DLD1 (cell line): Measurements from ENCODE around the gene MIR17HG.

Experiments used
- in situ Hi-C: cut with HindIII; loops from 2 replicates; pipeline ENCODE4 v1.10.0; 2017; ENCODE audit warnings: low sequenced_read_pairs

MIR17HG gene

DNA sequence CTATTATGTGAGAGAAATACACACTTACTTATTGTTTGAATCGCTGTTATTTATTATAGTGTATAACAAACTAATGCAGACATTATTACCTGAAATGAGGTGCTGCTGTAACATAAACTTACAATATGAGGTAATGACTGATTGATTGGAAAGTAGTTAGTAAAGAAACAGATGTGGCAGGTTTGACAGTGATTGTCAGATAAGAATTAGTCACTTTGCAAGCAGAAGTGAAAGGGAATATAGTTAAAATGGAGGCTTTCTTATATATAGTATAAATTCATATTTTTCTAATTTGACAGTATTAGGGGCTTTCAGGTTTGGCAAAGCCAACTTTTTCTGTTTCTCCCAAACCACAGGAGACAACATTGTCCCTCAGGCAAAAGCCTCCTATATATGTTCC is 20.6 kb downstream of the MIR17HG start:
- in situ Hi-C loops, result no loop called here

DNA sequence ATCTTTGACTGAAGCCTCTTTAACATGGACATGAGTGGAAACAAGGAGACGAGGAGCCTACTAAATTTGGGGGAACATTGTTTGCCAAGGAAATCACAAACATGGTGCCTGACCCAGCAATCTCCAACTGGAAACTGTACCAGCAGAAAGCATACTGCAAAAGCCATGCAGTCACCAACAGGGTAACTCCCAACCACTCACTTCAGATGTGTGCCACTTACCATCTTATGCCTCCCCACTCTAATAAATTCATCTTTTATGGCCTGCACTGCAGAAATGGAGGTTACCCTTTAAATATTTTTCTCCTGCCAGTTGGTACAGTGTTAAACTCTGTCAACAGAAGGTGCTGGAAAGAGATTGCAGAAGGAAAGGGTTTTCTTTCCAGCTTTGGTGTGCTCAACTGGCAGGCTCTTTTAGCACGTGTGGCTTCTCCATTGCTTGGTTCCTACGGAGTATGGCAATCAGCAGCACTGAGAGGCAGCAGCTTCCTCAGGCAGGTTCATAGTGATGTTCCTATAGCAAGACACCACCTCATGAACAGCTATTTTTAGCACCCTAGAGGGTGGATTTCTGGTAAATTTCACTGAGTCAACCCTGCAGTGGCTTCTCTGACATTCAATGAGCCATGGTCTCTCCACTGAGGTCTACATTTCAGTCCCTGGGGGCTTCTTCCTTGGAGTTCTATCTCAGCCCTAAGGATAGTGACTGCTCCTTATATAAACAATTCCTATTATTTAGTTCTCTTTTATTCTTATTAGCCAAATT is 21.4 kb downstream of the MIR17HG start:
- in situ Hi-C loops, result no loop called here

DNA sequence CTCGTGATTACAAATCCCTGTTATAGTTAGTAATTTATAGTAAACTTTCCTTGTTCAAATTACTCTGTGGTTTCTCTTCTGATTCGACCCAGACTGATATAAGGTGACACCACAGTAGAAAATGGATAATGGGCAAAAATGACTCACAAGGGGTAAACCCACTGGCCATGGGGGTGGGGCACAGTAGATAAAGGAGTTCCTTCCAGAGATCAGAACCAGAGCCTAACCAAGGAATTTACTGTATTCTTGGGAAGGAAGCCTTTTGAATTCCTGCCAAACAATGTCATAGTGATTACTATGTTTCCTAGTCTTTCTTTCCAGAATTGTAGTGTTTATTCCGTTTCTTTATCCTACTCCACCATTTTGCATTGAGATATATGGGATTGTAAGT is 21.9 kb downstream of the MIR17HG start:
- in situ Hi-C loops, result no loop called here

- in situ Hi-C loops, result no loop called here
Observed at GRCh38 chr13:91370501-91370900, 23.0 kb downstream of the MIR17HG start.

DNA sequence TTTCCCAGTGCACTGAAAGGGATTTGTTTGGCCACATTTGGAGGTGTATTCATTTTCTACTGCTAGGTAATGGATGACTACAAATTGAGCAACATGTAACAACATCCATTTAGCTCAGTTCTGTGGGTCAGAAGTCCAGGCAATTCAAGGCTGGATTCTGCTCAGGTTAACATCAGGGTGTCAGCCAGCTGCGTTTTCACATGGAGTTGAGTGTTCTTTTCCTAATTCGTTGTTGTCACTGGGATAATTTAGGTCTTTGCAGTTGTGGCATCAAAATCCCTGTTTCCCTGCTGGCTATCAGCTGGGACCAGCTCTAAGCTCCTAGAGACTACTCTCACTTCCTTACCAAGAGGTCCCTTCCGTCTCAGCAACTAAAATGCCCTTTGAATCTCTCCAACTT is 25.4 kb downstream of the MIR17HG start:
- in situ Hi-C loops, result no loop called here

- in situ Hi-C loops, result no loop called here
Observed at GRCh38 chr13:91375116-91375729, 27.7 kb downstream of the MIR17HG start.

GRCh38 chr13:91381371-91381770 is 33.9 kb downstream of the MIR17HG start:
- in situ Hi-C loops, result no loop called here

- in situ Hi-C loops, result no loop called here
Observed at GRCh38 chr13:91383836-91384235, 36.3 kb downstream of the MIR17HG start.

GRCh38 chr13:91384896-91385295 is 37.4 kb downstream of the MIR17HG start:
- in situ Hi-C loops, result no loop called here

GRCh38 chr13:91389186-91389585 is 41.7 kb downstream of the MIR17HG start:
- in situ Hi-C loops, result no loop called here

- in situ Hi-C loops, result no loop called here
Observed at GRCh38 chr13:91397595-91397994, 50.1 kb downstream of the MIR17HG start.

- in situ Hi-C loops, result no loop called here
Observed at GRCh38 chr13:91398413-91399188, 51.1 kb downstream of the MIR17HG start, which contains the start of gene GPC5. Gene GPC5 (plus strand): TSS chr13:91398621.

DNA sequence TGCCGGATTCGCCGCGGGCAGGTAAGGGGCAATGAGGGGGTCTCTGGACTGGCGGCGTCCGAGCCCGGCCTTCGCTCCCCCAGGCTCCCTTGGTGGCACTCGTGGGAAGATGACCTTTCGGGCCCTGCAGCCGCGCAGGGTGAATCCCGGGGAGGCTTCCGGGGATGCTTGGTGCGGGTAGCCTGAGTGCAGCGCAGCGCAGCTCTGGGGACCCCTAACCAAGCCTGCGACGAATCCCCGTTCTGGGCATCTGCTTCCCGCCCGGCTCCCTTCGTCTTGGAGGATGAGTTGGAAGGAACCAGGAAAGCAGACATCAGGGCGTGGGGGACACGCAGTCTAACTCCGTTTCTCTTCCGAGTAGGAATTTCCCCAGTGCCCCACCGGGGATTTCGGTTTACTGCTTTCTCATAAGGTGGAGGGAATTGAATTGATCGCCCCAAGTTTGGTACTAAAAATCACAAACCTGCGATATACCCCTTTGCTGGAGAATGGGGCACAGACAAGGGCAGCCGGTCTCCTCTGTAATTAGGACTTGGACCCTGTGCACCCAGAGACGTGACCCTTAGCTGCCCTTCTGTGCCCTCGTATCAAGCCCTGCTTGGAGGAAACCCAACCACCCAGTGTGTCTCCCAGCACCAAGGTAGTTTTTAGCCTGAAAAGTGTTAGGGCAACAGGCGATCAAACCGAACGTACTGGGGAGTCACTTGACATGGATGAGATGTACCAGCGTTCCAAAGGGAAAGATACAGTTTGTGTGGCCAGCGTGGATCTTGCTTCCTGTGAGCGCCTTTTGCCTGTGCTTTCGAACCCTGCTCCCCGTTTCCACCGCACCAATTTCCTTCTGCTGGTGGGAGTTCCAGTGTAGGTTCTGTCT is 51.9 kb downstream of the MIR17HG start:
- in situ Hi-C loops, result no loop called here

DNA sequence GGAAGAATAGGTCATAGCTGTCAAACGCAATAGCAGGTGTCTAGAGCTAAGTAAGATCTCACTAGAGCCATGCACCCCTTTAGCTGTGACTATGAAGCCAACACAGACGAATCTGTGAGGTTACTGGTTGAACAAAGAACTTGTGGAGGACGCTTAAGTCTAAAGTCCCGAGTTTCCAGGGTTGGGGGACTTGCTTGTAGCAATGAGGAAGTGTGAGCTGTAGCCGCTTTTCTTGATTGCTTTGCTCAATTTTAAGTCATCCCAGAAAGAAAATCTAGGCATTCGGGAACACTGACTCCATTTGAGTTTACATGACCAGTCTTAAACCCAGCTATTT is 52.5 kb downstream of the MIR17HG start:
- in situ Hi-C loops, result no loop called here

- in situ Hi-C loops, result no loop called here
Observed at GRCh38 chr13:91400671-91401070, 53.2 kb downstream of the MIR17HG start.

DNA sequence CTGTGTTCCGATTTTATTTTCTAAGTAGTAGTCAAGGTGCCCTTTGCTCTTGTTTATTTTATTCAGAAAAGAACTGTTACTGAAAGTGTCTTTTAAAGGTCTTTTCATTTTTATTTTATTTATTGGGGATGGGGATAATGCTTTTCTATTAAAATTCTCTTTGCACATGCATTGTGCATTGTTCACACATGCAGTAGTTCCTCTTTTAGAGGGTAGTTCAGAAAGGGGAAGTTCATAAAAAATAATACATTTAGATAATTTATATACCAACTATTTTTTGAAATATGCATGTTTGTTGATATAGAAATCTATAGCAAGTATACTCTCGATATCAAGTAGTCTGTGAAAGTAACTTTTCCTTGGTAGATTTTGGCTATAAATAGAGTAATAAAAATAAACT is 54.4 kb downstream of the MIR17HG start:
- in situ Hi-C loops, result no loop called here
